Keratinocyte (primary cell): Measurements from ENCODE around the gene PHYH. TPM values are rescaled to one million over a fixed set of nuclear protein-coding genes. Genes with fewer than 3 reads are reported as not detected.

Source experiments
- DNase-seq: peaks from one replicate; pipeline ENCODE4 v3.0.0-alpha.2; 2011; ENCODE audit warnings: low read depth, missing footprints, low spot score
- FAIRE-seq: peaks from 2 replicates; lab custom pipeline; 2011; peaks lifted over from hg19 to GRCh38; lab: Jason Lieb, UNC
- H2AFZ ChIP-seq: 2 replicates; pipeline ENCODE4 v1.6.0; 2012; ENCODE audit warnings: low read length, control low read depth, inconsistent platforms; ENCODE audit not compliant: control insufficient read depth
- H3K27ac ChIP-seq: 2 replicates; pipeline ENCODE4 v1.5.1; 2011; ENCODE audit warnings: low read length; ENCODE audit not compliant: control insufficient read depth, insufficient read depth
- H3K27me3 ChIP-seq: 3 replicates; pipeline ENCODE4 v1.6.0; 2011; ENCODE audit warnings: low read length; ENCODE audit not compliant: control insufficient read depth, insufficient read depth; ENCODE audit errors: extremely low read depth
- H3K36me3 ChIP-seq, 2 experiments: 2 replicates in 1 of 2; 3 replicates in 1 of 2; pipeline ENCODE4 v1.5.1; 2011; ENCODE audit warnings: low read length in 2 of 2, mild to moderate bottlenecking in 1 of 2; ENCODE audit not compliant: control insufficient read depth in 2 of 2, insufficient read depth in 2 of 2; ENCODE audit errors: extremely low read depth in 1 of 2
- H3K4me1 ChIP-seq: 3 replicates; pipeline ENCODE4 v1.5.1; 2011; ENCODE audit warnings: low read length; ENCODE audit not compliant: control insufficient read depth, insufficient read depth; ENCODE audit errors: extremely low read depth
- H3K4me2 ChIP-seq: 3 replicates; pipeline ENCODE4 v1.6.0; 2011; ENCODE audit warnings: low read depth, low read length; ENCODE audit not compliant: control insufficient read depth, insufficient read depth; ENCODE audit errors: extremely low read depth
- H3K4me3 ChIP-seq, 3 experiments: fragments of 200-600 bp in 1 of 3; sonication (generic) in 1 of 3; 2 replicates in 2 of 3; 3 replicates in 1 of 3; pipeline ENCODE4 v1.5.1; 2011 to 2016; ENCODE audit warnings: low read length in 3 of 3, mild to moderate bottlenecking in 3 of 3, control low read depth in 2 of 3, inconsistent platforms in 1 of 3, low read depth in 1 of 3, mixed read lengths in 1 of 3, mixed run types in 1 of 3, moderate library complexity in 1 of 3; ENCODE audit not compliant: control insufficient read depth in 2 of 3, insufficient read depth in 2 of 3; ENCODE audit errors: extremely low read depth in 1 of 3
- H3K79me2 ChIP-seq: 2 replicates; pipeline ENCODE4 v1.6.0; 2012; ENCODE audit warnings: low read length; ENCODE audit not compliant: control insufficient read depth, insufficient read depth
- H3K9ac ChIP-seq: 3 replicates; pipeline ENCODE4 v1.6.0; 2011; ENCODE audit warnings: low read length; ENCODE audit not compliant: control insufficient read depth, insufficient read depth; ENCODE audit errors: extremely low read depth
- H3K9me1 ChIP-seq: 3 replicates; pipeline ENCODE4 v1.6.0; 2011; ENCODE audit warnings: low read length; ENCODE audit not compliant: control insufficient read depth, insufficient read depth; ENCODE audit errors: extremely low read depth
- H3K9me3 ChIP-seq: 2 replicates; pipeline ENCODE4 v1.5.1; 2012; ENCODE audit warnings: low read depth, low read length; ENCODE audit not compliant: control insufficient read depth
- H4K20me1 ChIP-seq: 3 replicates; pipeline ENCODE4 v1.6.0; 2011; ENCODE audit warnings: low read length; ENCODE audit not compliant: control insufficient read depth, insufficient read depth; ENCODE audit errors: extremely low read depth
- CTCF ChIP-seq, 3 experiments: IDR thresholded peaks in 1 of 3; conservative IDR thresholded peaks in 1 of 3; optimal IDR thresholded peaks in 1 of 3; 2 replicates in 2 of 3; 3 replicates in 1 of 3; pipeline versions ENCODE3 to v1.5.1; 2011; ENCODE audit warnings: low read length in 3 of 3, mild to moderate bottlenecking in 3 of 3, moderate library complexity in 2 of 3, control low read depth in 1 of 3, inconsistent platforms in 1 of 3; ENCODE audit not compliant: insufficient read depth in 2 of 3; ENCODE audit errors: extremely low read depth in 1 of 3
- EZH2 ChIP-seq: IDR thresholded peaks from one replicate; pipeline ENCODE4 v1.6.1; 2012; ENCODE audit warnings: inconsistent platforms, mild to moderate bottlenecking, low read length, moderate library complexity
- dilution Hi-C: fragments of 300-500 bp; cut with MboI; formaldehyde crosslinking; loops from one replicate; pipeline ENCODE4 v1.7.0; 2020; ENCODE audit warnings: low sequenced_read_pairs; ENCODE audit not compliant: extremely low pct_ligation_motif_present
- polyA plus RNA-seq, 5 experiments: library from polyadenylated mRNA; depleted of rRNA in 3 of 5; stranded (reverse) in 3 of 5; stranded (forward) in 1 of 5; unstranded in 1 of 5; fragments of >200 nt; gene quantifications; 1 replicate in 1 of 5; 2 replicates in 3 of 5; 3 replicates in 1 of 5; pipeline versions ENCODE4 v1.2.1 to v1.2.3, GENCODE V29; 2011 to 2012; ENCODE audit warnings: missing spikeins in 2 of 5, low read depth in 1 of 5, low replicate concordance in 1 of 5

PHYH gene
- polyA plus RNA-seq, 1 donor (not counting 4 experiments of a cell fraction or from before 2014, with no cell fraction given), result 11.5 TPM

- H3K9me1 ChIP-seq, result no peaks in the 10 kb centered on the region
- no peak overlapping the region for H3K4me2 ChIP-seq
- DNase-seq (no peak), FAIRE-seq (no peak)
- H3K4me1 ChIP-seq, result no peaks in the 10 kb centered on the region
- H3K9me3 ChIP-seq, result no peaks in the 10 kb centered on the region
- H3K27ac ChIP-seq, result no peak overlapping the region
- no peak overlapping the region for H2AFZ ChIP-seq
- H3K79me2 ChIP-seq, result no peaks in the 10 kb centered on the region
- no peak overlapping the region for H3K9ac ChIP-seq
- no peak for TF ChIP-seq CTCF (optimal IDR thresholded peaks at IDR 0.05 in 1 of 3, IDR thresholded peaks at IDR 0.05 in 1 of 3, conservative IDR thresholded peaks at IDR 0.05 in 1 of 3; ENCODE audit: extremely low read depth in 1 of 3, insufficient read depth in 2 of 3, low read length in 3 of 3)
- no peak for TF ChIP-seq EZH2
- H3K36me3 ChIP-seq, result no peaks in the 10 kb centered on the region
- dilution Hi-C loops, result no loop called here
- H3K4me3 ChIP-seq, result no peak overlapping the region
- peaks cover 3% of the 10 kb centered on the region for H3K27me3 ChIP-seq
- no peaks in the 10 kb centered on the region for H4K20me1 ChIP-seq
Measured at GRCh38 chr10:13231808-13232207, 68.1 kb downstream of the PHYH start.

GRCh38 chr10:13231190-13231589 is 68.7 kb downstream of the PHYH start:
- dilution Hi-C loops, result no loop called here
- no peaks in the 10 kb centered on the region for H3K36me3 ChIP-seq
- no peaks in the 10 kb centered on the region for H3K79me2 ChIP-seq
- no peaks in the 10 kb centered on the region for H3K9me3 ChIP-seq
- no peak for FAIRE-seq
- peaks cover 3% of the 10 kb centered on the region for H3K27me3 ChIP-seq
- H3K9ac ChIP-seq, result no peak overlapping the region
- H3K27ac ChIP-seq, result no peak overlapping the region
- TF ChIP-seq EZH2 (no peak), CTCF (optimal IDR thresholded peaks at IDR 0.05 in 1 of 3, IDR thresholded peaks at IDR 0.05 in 1 of 3, conservative IDR thresholded peaks at IDR 0.05 in 1 of 3; ENCODE audit: extremely low read depth in 1 of 3, insufficient read depth in 2 of 3, low read length in 3 of 3) (no peak)
- no peak overlapping the region for H2AFZ ChIP-seq
- H4K20me1 ChIP-seq, result no peaks in the 10 kb centered on the region
- no peaks in the 10 kb centered on the region for H3K4me1 ChIP-seq
- H3K4me3 ChIP-seq, result no peak overlapping the region
- no peak overlapping the region for H3K4me2 ChIP-seq
- no peak for DNase-seq
- H3K9me1 ChIP-seq, result no peaks in the 10 kb centered on the region

Other genes starting within 250 kb of the PHYH start
- gene OPTN, start 199.9 kb downstream of the PHYH start, polyA plus RNA-seq, result 69.4 to 92.3 TPM (median 71.9 TPM) in 3 replicates
- gene MCM10, start 138.5 kb downstream of the PHYH start, polyA plus RNA-seq, result 0.75 to 6.4 TPM (median 6.2 TPM) in 3 replicates
- not detected in 3 replicates for gene UCMA, start 65.7 kb downstream of the PHYH start, polyA plus RNA-seq
- 41.4 to 65.4 TPM (median 48.2 TPM) in 3 replicates for gene SEPHS1, start 48.2 kb upstream of the PHYH start, polyA plus RNA-seq
- 2.5 to 4.5 TPM (median 4.4 TPM) in 3 replicates for gene BEND7, start 228.9 kb upstream of the PHYH start, polyA plus RNA-seq